RWPE1 (cell line): Measurements from ENCODE around the gene CBR1.
A peak's percentile ranks its signal among the peaks of the same experiment; 100 is the strongest.

Experiments
- CTCF ChIA-PET: fragments of 350-600 bp; sonication (Branson Sonifier 250); formaldehyde crosslinking; extraction: SDS; loops from one replicate; lab custom pipeline; 2021; lab: Yijun Ruan, JAX
- POLR2A ChIA-PET: fragments of 400-600 bp; formaldehyde crosslinking; extraction: SDS; loops from one replicate; lab custom pipeline; 2020; ENCODE audit warnings: antibody characterized with exemption; ENCODE audit not compliant: low non-redundant PET; lab: Yijun Ruan, JAX
- DNase-seq: peaks from one replicate; pipeline ENCODE4 v3.0.0; 2012; ENCODE audit warnings: low spot score
- H3K27ac ChIP-seq: fragments of 450-650 bp; 2 replicates; pipeline ENCODE4 v1.5.1; 2017
- CTCF ChIP-seq: fragments of 450-650 bp; conservative IDR thresholded peaks from 2 replicates; pipeline ENCODE4 v1.5.1; 2017; ENCODE audit warnings: low read depth, mild to moderate bottlenecking

Gene CBR1

GRCh38 chr21:36028127-36029069 lies 41.4 kb upstream of the CBR1 start:
- POLR2A ChIA-PET = no interaction called here
- H3K27ac ChIP-seq = no peak overlapping the region
- CTCF ChIA-PET = interaction anchor here (0.5 to 1.5 kb wide), 16 partner anchors 10 to 1397 kb away, joined by 3 to 8 read pairs (median 3); no protein-coding TSS in a partner anchor
- DNase-seq = peak; percentile 76
- peak; percentile 96 for TF ChIP-seq CTCF

GRCh38 chr21:36029309-36029708 lies 40.5 kb upstream of the CBR1 start:
- CTCF ChIA-PET = interaction anchor here (0.6 to 0.7 kb wide), 3 partner anchors 123 to 1277 kb away, joined by 3 to 5 read pairs (median 4); no protein-coding TSS in a partner anchor
- TF ChIP-seq CTCF = no peak

GRCh38 chr21:36030581-36031189 lies 39.1 kb upstream of the CBR1 start:
- ChIA-PET POLR2A (no interaction called here), CTCF (interaction anchor here (0.6 kb wide), 2 partner anchors 709 to 1339 kb away, joined by 3 read pairs; no protein-coding TSS in a partner anchor)
- no peak for DNase-seq
- H3K27ac ChIP-seq = no peak overlapping the region
- TF ChIP-seq CTCF = no peak

More at GRCh38 chr21:36029309-36029708, 40.5 kb upstream of the CBR1 start:
- POLR2A ChIA-PET = no interaction called here
- H3K27ac ChIP-seq = no peak overlapping the region
- DNase-seq = no peak

GRCh38 chr21:36032647-36033406 lies 37.0 kb upstream of the CBR1 start:
- H3K27ac ChIP-seq = peak overlapping the region; percentile 31
- TF ChIP-seq CTCF = no peak
- POLR2A ChIA-PET = no interaction called here
- no peak for DNase-seq
- CTCF ChIA-PET = interaction anchor here (0.7 kb wide), 1 partner anchor 25 kb away, joined by 3 read pairs; no protein-coding TSS in a partner anchor

- POLR2A ChIA-PET = no interaction called here
- no peak for DNase-seq
- CTCF ChIA-PET = interaction anchor here (0.6 to 0.7 kb wide), 2 partner anchors 78 to 244 kb away, joined by 3 to 6 read pairs; no protein-coding TSS in a partner anchor
- TF ChIP-seq CTCF = no peak
- peak overlapping the region; percentile 25; the same call in 1 of the 2 replicates for H3K27ac ChIP-seq
These were observed 35.5 kb upstream of the CBR1 start for GRCh38 chr21:36034211-36034913.
